AG04449 (cell line): ENCODE measurements around the gene SESN2.
A peak's percentile ranks its signal among the peaks of the same experiment; 100 is the strongest.
"Not testable (repeated sequence)": the region's sequence is repeated elsewhere in the genome, so short reads cannot be mapped to it uniquely, and the experiment has no call there.

Experiments used
- CTCF ChIA-PET: fragments of 350-600 bp; formaldehyde crosslinking; extraction: SDS; loops from one replicate; lab custom pipeline; 2021; ENCODE audit warnings: antibody characterized with exemption; lab: Yijun Ruan, JAX
- POLR2A ChIA-PET: fragments of 400-600, 350-600 bp; formaldehyde crosslinking; extraction: SDS; loops from one replicate; lab custom pipeline; 2020; ENCODE audit warnings: antibody characterized with exemption, inconsistent platforms; lab: Yijun Ruan, JAX
- DNase-seq: peaks from one replicate; pipeline ENCODE4 v3.0.0-alpha.2; 2010; ENCODE audit warnings: low read depth, low spot score
- H3K4me3 ChIP-seq: 2 replicates; pipeline ENCODE4 v1.5.1; 2011; ENCODE audit warnings: low read depth, mild to moderate bottlenecking, control low read depth, low read length
- TF ChIP-seq, protein P1 (sequence below): IDR thresholded peaks from one replicate; pipeline ENCODE4 v1.5.1; 2011; ENCODE audit warnings: mild to moderate bottlenecking, moderate library complexity, low read length, control low read depth, inconsistent platforms; ENCODE audit not compliant: insufficient read depth; ENCODE audit errors: missing control alignments

SESN2 gene

DNA sequence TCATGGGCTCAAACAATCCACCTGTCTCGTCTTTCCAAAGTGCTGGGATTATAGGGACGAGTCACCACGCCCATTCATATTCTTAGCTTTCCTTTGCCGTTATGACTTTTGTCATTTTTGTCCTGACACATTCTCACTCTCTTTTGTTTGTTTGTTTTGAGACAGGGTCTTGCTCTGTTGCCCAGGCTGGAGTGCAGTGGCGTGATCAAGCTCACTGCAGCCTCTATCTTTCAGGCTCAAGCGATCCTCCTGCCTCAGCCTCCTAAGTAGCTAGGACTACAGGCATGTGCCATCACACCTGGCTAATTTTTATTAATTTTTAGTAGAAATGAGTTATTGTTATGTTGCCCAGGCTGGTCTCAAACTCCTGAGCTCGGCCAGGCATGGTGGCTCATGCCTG lies 57.7 kb downstream of the SESN2 start:
- TF ChIP-seq, protein P1, sequence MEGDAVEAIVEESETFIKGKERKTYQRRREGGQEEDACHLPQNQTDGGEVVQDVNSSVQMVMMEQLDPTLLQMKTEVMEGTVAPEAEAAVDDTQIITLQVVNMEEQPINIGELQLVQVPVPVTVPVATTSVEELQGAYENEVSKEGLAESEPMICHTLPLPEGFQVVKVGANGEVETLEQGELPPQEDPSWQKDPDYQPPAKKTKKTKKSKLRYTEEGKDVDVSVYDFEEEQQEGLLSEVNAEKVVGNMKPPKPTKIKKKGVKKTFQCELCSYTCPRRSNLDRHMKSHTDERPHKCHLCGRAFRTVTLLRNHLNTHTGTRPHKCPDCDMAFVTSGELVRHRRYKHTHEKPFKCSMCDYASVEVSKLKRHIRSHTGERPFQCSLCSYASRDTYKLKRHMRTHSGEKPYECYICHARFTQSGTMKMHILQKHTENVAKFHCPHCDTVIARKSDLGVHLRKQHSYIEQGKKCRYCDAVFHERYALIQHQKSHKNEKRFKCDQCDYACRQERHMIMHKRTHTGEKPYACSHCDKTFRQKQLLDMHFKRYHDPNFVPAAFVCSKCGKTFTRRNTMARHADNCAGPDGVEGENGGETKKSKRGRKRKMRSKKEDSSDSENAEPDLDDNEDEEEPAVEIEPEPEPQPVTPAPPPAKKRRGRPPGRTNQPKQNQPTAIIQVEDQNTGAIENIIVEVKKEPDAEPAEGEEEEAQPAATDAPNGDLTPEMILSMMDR = no peak
- ChIA-PET POLR2A (no interaction called here), CTCF (interaction anchor here (0.6 to 1.3 kb wide), 2 partner anchors 8 to 11 kb away, joined by 3 to 4 read pairs; no protein-coding TSS in a partner anchor)

DNA sequence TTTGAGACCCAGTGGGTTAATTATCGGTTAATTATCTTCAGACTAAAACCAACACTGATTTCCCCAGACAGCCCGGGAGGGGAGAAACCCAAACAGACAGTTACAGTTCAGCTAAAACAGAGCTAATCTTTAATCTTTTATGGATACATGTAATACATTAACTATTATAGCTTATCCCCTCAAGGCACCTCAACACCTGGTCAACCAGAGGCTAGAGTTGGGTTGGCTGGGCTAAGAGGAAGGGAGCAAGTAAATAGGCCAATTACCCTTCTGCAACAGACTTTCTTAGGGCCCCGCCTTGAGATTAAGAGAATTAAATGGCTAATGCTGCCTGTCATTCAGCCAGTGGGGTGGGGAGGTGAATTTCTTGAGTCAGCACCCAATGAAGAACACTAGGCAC lies 62.9 kb downstream of the SESN2 start:
- DNase-seq = no peak
- ChIA-PET POLR2A (no interaction called here), CTCF (no interaction called here)
- H3K4me3 ChIP-seq = no peak overlapping the region
- TF ChIP-seq, protein P1 = no peak

More for the DNA sequence above, 57.7 kb downstream of the SESN2 start:
- no peak overlapping the region for H3K4me3 ChIP-seq
- DNase-seq = no peak

DNA sequence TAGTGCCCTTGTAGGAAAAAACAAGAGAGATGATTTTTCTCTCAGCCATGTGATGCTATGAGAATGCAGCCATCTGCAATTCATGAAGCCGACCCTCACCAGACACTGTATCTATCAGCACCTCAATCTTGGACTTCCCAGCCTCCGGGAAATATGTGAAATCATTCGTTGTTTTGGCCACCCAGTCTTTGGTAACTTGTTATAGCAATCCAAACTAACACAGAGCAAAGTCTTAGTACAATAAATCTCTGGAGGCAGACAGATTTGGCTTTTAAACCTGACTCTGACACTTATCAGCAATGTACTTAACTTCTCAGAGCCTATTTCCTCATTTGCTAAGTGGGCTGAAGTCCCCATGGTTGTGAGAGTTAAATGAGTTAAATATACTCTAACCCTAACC lies 64.4 kb downstream of the SESN2 start:
- TF ChIP-seq, protein P1 = no peak
- CTCF ChIA-PET = no interaction called here
- H3K4me3 ChIP-seq = no peak overlapping the region
- POLR2A ChIA-PET = no interaction called here
- no peak for DNase-seq

DNA sequence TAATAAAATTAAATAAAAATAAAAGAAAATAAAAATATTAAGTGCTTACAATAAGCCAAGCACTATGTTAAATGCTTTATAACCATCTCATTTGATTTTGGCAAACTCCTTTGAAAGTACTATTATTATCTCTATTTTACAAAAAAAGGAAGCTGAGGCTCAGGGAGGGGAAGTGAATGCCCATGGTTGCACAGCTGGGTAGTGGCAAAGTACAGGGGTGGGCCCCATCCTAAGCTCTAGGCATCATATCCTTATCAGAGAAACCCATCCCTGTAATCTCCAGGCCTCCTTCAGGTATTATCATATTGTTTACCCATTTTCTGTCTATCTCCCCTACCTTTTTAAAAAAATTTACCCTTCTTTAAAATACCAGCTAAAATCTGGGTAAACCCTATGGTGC lies 67.2 kb downstream of the SESN2 start:
- no peak for DNase-seq
- TF ChIP-seq, protein P1 = no peak
- ChIA-PET POLR2A (interaction anchor here (1.5 kb wide), 1 partner anchor 181 kb away, joined by 3 read pairs; no protein-coding TSS in a partner anchor), CTCF (interaction anchor here (1.0 to 3.5 kb wide), 2 partner anchors 33 to 78 kb away, joined by 5 to 18 read pairs; no protein-coding TSS in a partner anchor)
- no peak overlapping the region for H3K4me3 ChIP-seq

DNA sequence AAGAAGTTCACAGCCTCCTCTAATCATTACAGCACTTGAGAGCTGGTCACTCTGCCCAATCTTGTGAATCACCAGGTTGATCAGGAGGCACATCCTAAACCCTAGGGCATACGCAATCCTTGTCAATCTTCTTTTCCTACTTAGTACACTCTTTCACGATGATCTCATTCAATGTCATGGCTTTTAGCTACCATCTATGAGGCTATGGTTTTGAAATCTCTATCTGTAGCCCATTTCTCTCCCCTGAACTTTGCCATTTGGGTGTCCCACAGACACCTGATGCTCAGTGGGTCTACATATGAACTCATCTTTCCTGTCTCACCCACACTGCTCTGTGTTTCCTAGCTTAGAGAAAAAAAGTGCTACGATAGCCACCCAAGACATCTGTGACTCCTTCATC lies 67.7 kb downstream of the SESN2 start:
- no peak for DNase-seq
- ChIA-PET CTCF (interaction anchor here (1.0 to 3.5 kb wide), 3 partner anchors 10 to 78 kb away, joined by 3 to 18 read pairs (median 5); no protein-coding TSS in a partner anchor), POLR2A (interaction anchor here (1.5 kb wide), 1 partner anchor 180 kb away, joined by 3 read pairs; no protein-coding TSS in a partner anchor)
- TF ChIP-seq, protein P1 = no peak
- no peak overlapping the region for H3K4me3 ChIP-seq

DNA sequence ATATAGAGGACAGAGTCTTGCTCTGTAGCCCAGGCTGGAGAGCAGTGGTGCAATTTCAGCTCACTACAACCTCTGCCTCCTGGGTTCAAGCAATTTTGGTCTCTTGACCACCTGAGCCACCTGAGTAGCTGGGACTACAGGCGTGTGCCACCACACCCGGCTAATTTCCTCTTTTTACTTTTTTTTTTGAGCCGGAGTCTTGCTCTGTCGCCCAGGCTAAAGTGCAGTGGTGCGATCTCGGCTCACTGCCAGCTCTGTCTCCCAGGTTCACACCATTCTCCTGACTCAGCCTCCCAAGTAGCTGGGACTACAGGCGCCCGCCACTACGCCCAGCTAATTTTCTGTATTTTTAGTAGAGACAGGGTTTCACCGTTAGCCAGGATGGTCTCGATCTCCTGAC lies 68.1 kb downstream of the SESN2 start:
- ChIA-PET POLR2A (interaction anchor here (1.5 kb wide), 1 partner anchor 180 kb away, joined by 3 read pairs; no protein-coding TSS in a partner anchor), CTCF (interaction anchor here (0.7 to 3.5 kb wide), 4 partner anchors 10 to 84 kb away, joined by 3 to 18 read pairs (median 4); no protein-coding TSS in a partner anchor)
- DNase-seq = not testable (repeated sequence)

DNA sequence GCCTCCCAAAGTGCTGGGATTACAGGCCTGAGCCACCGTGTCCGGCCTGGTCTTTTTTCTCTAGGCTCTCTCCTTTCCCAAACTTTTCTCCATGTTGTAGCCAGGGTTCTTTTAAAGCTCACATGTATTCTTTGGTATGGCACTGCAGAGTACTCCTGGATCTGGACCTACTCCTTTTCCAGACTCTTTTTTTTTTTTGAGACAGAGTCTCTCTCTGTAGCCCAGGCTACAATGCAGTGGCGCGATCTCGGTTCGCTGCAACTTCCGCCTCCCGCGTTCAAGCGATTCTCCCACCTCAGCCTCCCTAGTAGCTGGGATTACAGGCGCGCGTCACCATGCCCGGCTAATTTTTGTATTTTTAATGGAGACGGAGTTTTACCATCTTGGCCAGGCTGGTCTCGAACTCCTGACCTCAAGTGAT lies 68.9 kb downstream of the SESN2 start:
- TF ChIP-seq, protein P1 = no peak
- H3K4me3 ChIP-seq = peak overlapping the region; percentile 65
- no peak for DNase-seq
- ChIA-PET POLR2A (interaction anchor here (0.6 to 1.6 kb wide), 7 partner anchors 40 to 180 kb away, joined by 3 to 5 read pairs (median 3); partner anchors contain the start of genes ATP5IF1 and SESN2), CTCF (interaction anchor here (0.5 to 3.5 kb wide), 8 partner anchors 10 to 273 kb away, joined by 3 to 18 read pairs (median 4); no protein-coding TSS in a partner anchor)

More for the DNA sequence above, 68.1 kb downstream of the SESN2 start:
- H3K4me3 ChIP-seq = not testable (repeated sequence)
